ENCODE results near the gene ARID3B.
"Not testable (repeated sequence)": the region's sequence is repeated elsewhere in the genome, so short reads cannot be mapped to it uniquely, and the experiment has no call there.

ARID3B gene

GRCh38 chr15:74537736-74538135 is 3.3 kb upstream of the ARID3B start:
- no peak for DNase-seq

- not testable (repeated sequence) for DNase-seq
Observed at GRCh38 chr15:74539521-74539920, 1.5 kb upstream of the ARID3B start.

GRCh38 chr15:74540161-74540760 is 759 bp upstream of the ARID3B start:
- peak; percentile 43 for DNase-seq

- DNase-seq = peak; percentile 72
Observed at GRCh38 chr15:74541494-74542165, 610 bp downstream of the ARID3B start.

DNA sequence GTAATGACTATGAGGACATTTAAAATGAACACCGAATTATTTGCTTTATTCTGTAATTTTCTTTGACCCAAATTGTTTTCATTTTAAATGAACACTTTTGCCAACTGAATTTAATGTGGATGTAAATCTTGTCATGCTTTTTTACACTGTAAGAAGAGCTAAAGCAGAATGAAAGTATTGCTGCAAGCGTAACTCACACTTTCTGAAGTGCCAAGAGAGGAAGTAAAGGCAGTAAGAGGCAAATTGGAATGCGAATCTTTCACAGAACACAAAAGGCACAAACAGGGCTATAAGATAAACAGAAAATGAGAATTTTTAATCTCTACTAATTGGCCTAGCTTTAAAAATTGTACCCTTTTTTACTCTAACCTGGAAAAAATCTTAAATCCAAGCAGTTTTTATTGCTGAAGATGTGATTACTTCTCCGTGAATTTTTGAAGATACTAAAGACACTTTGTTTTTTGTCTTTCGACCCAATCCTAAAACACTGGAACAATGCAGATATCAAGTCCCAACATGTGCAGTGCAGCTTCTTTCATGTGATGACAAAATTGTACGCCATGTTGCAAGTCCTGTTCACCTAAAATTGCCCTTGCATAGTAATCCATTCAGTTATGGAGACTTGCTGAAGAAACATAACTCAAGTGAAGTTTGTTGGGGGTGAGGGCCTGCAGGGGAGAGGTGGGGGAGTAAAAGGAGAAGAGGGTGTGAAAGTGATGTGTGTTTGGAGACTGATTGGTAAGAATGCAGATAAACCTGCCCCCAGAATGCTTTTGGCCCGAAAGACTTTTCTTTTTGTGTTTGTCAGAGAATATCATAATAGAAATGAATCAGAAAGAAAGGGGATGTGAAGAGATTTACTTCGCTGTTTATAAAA is 1.4 kb downstream of the ARID3B start:
- no peak for DNase-seq

DNA sequence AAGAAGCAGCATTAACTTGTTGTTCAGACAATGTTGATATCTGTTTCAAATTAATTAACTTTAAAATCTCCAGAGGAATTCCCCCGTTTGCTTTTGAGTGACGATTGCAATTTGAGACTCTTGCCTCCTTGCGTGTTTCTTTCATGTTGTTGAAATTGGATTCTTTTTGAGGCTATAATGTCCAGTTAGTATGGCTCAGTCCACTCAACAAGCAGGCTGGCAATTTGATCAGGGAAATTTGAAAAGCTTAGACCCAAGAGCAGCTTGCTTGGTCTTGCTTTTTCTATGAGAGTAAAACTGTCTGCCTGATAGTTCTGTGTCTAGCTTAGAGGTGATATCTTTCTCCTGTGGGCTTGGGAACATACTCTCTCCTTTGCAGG is 2.0 kb downstream of the ARID3B start:
- no peak for DNase-seq

DNA sequence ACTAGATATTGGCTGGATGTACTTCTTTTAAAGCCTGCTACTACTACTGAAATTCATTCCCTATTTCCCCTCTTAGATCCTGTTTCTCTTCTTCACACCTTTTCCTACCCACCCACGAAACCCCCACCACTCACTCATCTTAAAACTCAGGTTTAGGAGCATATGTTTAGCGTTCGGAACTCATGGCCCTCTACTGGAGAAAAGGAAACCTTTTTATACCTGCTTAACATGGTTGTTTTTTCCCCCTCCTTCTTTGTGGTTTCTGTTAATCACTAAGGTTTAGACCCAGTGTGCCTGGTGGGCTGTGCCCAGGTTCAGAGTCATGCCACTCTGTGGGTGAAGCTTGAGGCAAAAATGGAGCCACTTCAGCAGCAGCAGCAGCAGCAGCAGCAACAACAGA is 2.6 kb downstream of the ARID3B start:
- DNase-seq = no peak

DNA sequence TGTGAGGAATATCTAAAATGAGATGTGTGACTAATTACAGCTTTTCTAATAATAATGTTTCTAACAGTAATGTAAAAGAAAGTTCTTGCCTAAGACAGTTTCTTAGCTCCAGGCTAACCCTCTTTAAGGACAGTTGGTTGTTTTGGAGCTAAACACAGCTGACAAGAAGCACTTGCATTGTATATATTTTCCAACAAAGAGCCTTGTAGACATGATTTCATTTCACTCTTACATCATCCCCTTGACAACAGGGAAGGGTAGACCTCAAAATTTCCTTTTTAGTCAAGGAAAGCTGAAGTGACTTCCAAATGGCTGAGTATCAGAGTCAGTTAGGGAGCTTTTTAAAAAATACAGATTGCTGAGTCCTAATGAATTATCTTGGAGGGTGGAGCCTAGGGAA is 4.1 kb downstream of the ARID3B start:
- DNase-seq = no peak

- DNase-seq = peak; percentile 98
Observed at GRCh38 chr15:74545776-74546656, 5.0 kb downstream of the ARID3B start.

- DNase-seq = no peak
Observed at GRCh38 chr15:74547616-74548015, 6.6 kb downstream of the ARID3B start.

GRCh38 chr15:74548241-74548640 is 7.2 kb downstream of the ARID3B start:
- no peak for DNase-seq

DNA sequence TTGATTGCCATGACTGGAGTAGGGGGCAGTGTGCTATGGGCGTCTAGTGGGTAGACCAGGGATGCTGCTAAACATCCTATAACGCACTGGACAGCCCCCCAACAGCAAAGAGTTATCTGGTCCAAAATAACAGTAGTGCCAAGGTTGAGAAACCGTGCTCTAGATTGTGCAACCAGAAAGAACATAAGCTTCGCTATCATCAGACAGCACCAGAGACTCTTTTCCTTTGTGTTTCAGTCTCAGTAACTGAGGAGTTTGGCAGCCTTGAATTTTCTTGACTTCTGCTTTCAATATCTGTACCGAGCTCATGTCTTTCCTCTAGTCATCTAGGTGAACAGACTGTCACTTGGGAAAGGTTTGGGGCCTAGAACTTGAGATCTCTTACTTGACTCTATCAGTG is 8.8 kb downstream of the ARID3B start:
- DNase-seq = no peak

DNA sequence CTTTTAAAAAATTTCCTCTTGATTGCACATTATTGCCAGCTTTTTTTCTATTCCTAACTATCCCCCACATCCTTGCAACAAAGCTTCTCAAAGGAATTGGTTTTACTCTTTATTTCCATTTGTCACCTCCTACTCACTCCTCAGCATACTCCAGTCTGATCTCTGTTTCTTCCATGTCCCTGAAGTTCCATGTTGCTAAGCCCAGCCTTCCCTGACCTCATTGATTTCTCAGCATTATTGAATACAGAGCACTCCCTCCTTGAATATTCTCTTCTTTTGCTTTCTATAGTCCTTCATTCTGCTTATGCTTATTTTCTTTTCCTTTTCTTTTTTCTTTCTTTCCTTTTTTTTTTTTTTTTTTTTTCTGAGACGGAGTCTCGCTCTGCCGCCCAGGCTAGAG is 10.7 kb downstream of the ARID3B start:
- no peak for DNase-seq

DNA sequence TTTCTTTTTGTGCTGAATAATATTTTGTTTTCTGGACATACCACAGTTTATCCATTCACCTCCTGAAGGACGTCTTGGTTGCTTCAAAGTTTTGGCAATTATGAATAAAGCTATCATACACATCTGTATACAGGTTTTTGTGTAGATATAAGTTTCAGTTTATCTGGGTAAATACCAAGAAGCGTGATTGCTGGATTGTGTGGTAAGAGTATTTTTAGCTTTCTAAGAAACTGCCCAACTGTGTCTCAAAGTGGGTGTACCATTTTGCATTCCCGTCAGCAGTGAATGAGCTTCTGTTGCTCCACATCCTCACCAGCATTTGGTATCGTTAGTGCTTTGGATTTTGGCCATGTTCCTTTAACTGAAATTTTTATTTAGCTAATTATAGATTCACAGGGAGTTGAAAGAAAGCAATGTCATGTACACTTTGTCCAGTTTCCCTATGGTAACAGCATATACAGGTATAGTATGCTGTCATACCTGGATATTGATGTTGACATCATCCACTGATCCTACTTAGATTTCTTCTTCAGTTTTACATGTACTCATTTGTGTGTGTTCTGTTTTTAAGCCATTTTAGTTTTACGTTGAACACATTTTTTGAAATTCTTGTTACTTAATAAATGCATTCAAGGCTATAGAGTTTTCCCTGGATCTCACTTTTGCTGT is 11.9 kb downstream of the ARID3B start:
- DNase-seq = no peak

- DNase-seq = no peak
Observed at GRCh38 chr15:74555192-74555591, 14.2 kb downstream of the ARID3B start.

GRCh38 chr15:74558706-74559105 is 17.7 kb downstream of the ARID3B start:
- DNase-seq = no peak

GRCh38 chr15:74563442-74563841 is 22.4 kb downstream of the ARID3B start:
- no peak for DNase-seq

DNA sequence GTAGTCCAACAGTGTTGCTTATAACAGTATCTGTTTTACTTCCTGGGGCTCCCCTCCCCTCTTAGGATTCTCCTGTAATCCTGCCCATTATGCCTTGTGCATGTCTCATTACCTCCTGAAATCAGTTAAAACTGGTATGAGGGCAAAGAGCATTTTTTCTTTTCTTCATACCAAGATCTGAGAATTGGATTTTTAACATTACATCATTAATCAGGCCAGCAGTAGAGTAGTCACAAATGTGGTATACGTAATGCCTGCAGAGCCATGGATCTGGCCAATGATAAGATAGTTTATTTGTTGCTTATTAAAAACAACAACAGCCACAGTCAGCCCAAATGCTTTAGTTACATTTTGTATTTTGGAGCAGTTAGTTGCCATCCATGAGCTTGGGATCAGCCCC is 23.2 kb downstream of the ARID3B start:
- no peak for DNase-seq

- DNase-seq = no peak
Observed at GRCh38 chr15:74565381-74566085, 24.5 kb downstream of the ARID3B start.

DNA sequence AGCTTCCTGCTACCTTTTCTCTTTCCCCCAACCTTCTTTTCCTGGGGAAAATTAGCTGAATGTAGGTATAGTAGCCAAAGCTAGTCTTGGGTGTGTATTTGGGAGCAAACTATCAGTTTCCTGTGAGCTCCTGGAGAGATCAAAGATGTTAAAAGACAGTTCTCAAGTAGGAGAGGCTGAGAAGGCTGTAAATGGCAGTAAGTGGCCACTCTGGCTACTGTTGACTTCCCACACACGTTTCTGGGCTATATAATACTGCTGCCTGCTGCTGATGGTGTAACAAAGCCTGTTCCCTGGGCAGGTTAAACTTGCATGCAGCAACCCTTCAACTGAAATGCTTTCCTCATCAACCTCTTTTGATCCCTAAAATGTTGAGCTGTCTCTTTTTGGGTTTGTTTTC is 27.6 kb downstream of the ARID3B start:
- DNase-seq = no peak

DNA sequence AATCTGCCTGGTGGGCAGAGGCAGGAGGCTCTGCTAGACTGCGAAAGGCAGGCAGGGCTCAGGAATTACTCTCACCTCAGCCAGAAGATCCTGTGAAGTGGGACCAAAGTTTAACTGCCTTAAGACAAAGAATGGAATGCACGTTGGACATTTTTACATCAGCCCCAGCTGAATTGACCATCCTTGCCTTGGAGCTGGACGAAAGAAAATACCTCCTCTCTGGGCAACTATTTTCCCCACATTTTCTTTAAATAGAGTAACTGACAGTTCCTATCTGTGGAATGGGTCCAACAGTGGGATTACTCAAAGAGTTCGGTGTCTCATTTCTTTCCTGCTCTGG is 28.7 kb downstream of the ARID3B start:
- no peak for DNase-seq

DNA sequence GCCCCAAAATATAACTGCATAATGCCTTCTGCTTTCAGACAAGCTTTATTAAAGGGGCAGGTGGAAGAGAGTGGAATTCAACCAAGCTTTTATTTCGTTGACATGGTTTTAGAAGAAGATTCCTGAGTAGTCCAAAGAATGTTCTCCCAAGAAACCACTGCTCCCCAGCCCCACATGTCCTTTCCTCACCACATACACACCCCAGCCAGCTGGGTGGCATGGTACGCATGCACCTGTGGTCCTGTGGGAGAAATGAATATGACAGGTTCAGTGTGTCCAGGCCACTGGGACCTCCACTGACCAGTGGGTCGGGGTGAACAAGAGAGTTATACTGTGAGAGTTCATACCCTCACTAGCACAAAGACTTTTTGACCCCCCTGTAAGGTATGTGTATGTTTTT is 30.2 kb downstream of the ARID3B start:
- no peak for DNase-seq
